ENCODE measurements around the gene KIAA0825.

DNA sequence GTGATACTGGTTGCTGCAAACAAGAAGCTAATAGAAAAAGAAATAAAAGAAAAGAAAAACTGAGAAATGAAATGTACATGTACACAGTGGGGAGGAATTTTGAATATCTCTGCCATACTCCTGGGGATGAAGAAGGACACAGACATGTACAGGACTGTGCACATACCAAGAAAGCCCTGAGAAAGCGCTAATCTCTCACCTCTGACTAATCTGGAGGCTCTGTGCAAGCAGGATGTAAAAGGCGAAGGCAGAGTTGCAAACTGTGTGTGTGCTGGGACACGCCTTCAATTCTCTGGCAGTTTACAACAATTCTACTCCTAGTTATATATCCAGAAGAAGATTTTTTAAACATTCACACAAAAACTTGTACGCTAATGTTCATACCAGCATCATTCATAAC is 211.4 kb downstream of the KIAA0825 start:
- TF ChIP-seq POLR2A (IDR thresholded peaks at IDR 0.05), result no peak
- TF ChIP-seq, protein P1, sequence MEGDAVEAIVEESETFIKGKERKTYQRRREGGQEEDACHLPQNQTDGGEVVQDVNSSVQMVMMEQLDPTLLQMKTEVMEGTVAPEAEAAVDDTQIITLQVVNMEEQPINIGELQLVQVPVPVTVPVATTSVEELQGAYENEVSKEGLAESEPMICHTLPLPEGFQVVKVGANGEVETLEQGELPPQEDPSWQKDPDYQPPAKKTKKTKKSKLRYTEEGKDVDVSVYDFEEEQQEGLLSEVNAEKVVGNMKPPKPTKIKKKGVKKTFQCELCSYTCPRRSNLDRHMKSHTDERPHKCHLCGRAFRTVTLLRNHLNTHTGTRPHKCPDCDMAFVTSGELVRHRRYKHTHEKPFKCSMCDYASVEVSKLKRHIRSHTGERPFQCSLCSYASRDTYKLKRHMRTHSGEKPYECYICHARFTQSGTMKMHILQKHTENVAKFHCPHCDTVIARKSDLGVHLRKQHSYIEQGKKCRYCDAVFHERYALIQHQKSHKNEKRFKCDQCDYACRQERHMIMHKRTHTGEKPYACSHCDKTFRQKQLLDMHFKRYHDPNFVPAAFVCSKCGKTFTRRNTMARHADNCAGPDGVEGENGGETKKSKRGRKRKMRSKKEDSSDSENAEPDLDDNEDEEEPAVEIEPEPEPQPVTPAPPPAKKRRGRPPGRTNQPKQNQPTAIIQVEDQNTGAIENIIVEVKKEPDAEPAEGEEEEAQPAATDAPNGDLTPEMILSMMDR (IDR thresholded peaks at IDR 0.05 in 4 of 5, conservative IDR thresholded peaks at IDR 0.05 in 1 of 5), result no peak
